ENCODE measurements around the gene STAT6. TPM values are rescaled to one million over a fixed set of nuclear protein-coding genes. Genes with fewer than 3 reads are reported as not detected.

Gene STAT6
- total and polyA plus RNA-seq, 3 experiments from 2014 or later: 82.8 to 265 (median 262) TPM

GRCh38 chr12:57107456-57108155 lies 3.6 kb downstream of the STAT6 start:
- H3K27ac ChIP-seq (ENCODE audit: low read depth, low read length): no peak overlapping the region
- no peak for DNase-seq
- H3K36me3 ChIP-seq (ENCODE audit: insufficient read depth, low read length): peaks cover 42% of the 10 kb centered on the region
- Mint-ChIP-seq H3K4me1 (peaks cover 39 to 63% (median 48%) of the 10 kb centered on the region in 3 donors), H3K27me3 (peaks cover 0 to 9% of the 10 kb centered on the region in 2 donors), H3K27ac (peak overlapping the region in 7 of 8 donors; percentile 35 to 95 (median 71)), H3K9me3 (peaks cover 0 to 4% (median 0%) of the 10 kb centered on the region in 5 donors), H3K36me3 (peaks cover 6 to 71% (median 7%) of the 10 kb centered on the region in 3 donors), H3K4me3 (peak overlapping the region in 6 of 7 donors; percentile 1 to 75 (median 44))
- CTCF ChIA-PET: interaction anchor here (6.2 to 10.8 kb wide), 3 partner anchors 14 to 37 kb away, joined by 63 to 195 read pairs (median 183); partner anchors contain the start of gene NAB2
- H3K9me3 ChIP-seq (ENCODE audit: low read length): no peaks in the 10 kb centered on the region
- H3K4me1 ChIP-seq (ENCODE audit: insufficient read depth, low read length): peaks cover 33% of the 10 kb centered on the region
- POLR2A ChIA-PET: interaction anchor here (1.0 to 1.4 kb wide), 2 partner anchors 10 to 14 kb away, joined by 4 read pairs; no protein-coding TSS in a partner anchor
- no peaks in the 10 kb centered on the region for H3K27me3 ChIP-seq (ENCODE audit: insufficient read depth, low read length, poor library complexity, severe bottlenecking)
- H3K4me3 ChIP-seq (ENCODE audit: low read length): no peak overlapping the region

- Histone ChIP-seq H3K4me3 (ENCODE audit: low read length) (no peak overlapping the region), H3K36me3 (ENCODE audit: insufficient read depth, low read length) (peaks cover 42% of the 10 kb centered on the region), H3K27me3 (ENCODE audit: insufficient read depth, low read length, poor library complexity, severe bottlenecking) (no peaks in the 10 kb centered on the region), H3K4me1 (ENCODE audit: insufficient read depth, low read length) (peaks cover 39% of the 10 kb centered on the region), H3K27ac (ENCODE audit: low read depth, low read length) (no peak overlapping the region), H3K9me3 (ENCODE audit: low read length) (no peaks in the 10 kb centered on the region)
- no peak for DNase-seq
- ChIA-PET CTCF (interaction anchor here (8.2 to 10.8 kb wide), 2 partner anchors 13 to 36 kb away, joined by 183 to 195 read pairs; partner anchors contain the start of gene NAB2), POLR2A (interaction anchor here (0.6 to 1.2 kb wide), 4 partner anchors 12 to 619 kb away, joined by 3 to 7 read pairs (median 4); no protein-coding TSS in a partner anchor)
- peaks cover 35 to 60% (median 48%) of the 10 kb centered on the region in 3 donors for H3K4me1 Mint-ChIP-seq
- peak overlapping the region in 7 of 8 donors; percentile 38 to 95 (median 63) for H3K27ac Mint-ChIP-seq
- peaks cover 0 to 2% of the 10 kb centered on the region in 2 donors for H3K27me3 Mint-ChIP-seq
- peaks cover 6 to 74% (median 7%) of the 10 kb centered on the region in 3 donors for H3K36me3 Mint-ChIP-seq
- peak overlapping the region in 1 of 7 donors; percentile 34 for H3K4me3 Mint-ChIP-seq
- no peaks in the 10 kb centered on the region for H3K9me3 Mint-ChIP-seq
These were observed 5.0 kb downstream of the STAT6 start for GRCh38 chr12:57106021-57106708.

GRCh38 chr12:57105011-57105753 lies 6.0 kb downstream of the STAT6 start:
- no peak overlapping the region for H3K4me3 Mint-ChIP-seq
- POLR2A ChIA-PET: interaction anchor here (1.0 kb wide), 1 partner anchor 11 kb away, joined by 5 read pairs; no protein-coding TSS in a partner anchor
- CTCF ChIA-PET: interaction anchor here (1.0 to 10.8 kb wide), 4 partner anchors 12 to 108 kb away, joined by 3 to 195 read pairs (median 4); partner anchors contain the start of gene NAB2
- peaks cover 6 to 70% (median 7%) of the 10 kb centered on the region in 3 donors for H3K36me3 Mint-ChIP-seq
- Histone ChIP-seq H3K36me3 (ENCODE audit: insufficient read depth, low read length) (peaks cover 44% of the 10 kb centered on the region), H3K4me3 (ENCODE audit: low read length) (no peak overlapping the region), H3K9me3 (ENCODE audit: low read length) (no peaks in the 10 kb centered on the region), H3K27me3 (ENCODE audit: insufficient read depth, low read length, poor library complexity, severe bottlenecking) (no peaks in the 10 kb centered on the region), H3K4me1 (ENCODE audit: insufficient read depth, low read length) (peaks cover 38% of the 10 kb centered on the region), H3K27ac (ENCODE audit: low read depth, low read length) (no peak overlapping the region)
- no peak for DNase-seq
- H3K27me3 Mint-ChIP-seq: no peaks in the 10 kb centered on the region
- no peaks in the 10 kb centered on the region for H3K9me3 Mint-ChIP-seq
- H3K27ac Mint-ChIP-seq: peak overlapping the region in 4 of 8 donors; percentile 26 to 66 (median 57)
- peaks cover 35 to 58% (median 52%) of the 10 kb centered on the region in 3 donors for H3K4me1 Mint-ChIP-seq

- H3K4me1 ChIP-seq (ENCODE audit: insufficient read depth, low read length): peaks cover 30% of the 10 kb centered on the region
These were observed 6.8 kb downstream of the STAT6 start for GRCh38 chr12:57104292-57104910.

GRCh38 chr12:57103856-57104255 lies 7.3 kb downstream of the STAT6 start:
- Histone ChIP-seq H3K9me3 (ENCODE audit: low read length) (no peaks in the 10 kb centered on the region), H3K4me1 (ENCODE audit: insufficient read depth, low read length) (peaks cover 27% of the 10 kb centered on the region), H3K27me3 (ENCODE audit: insufficient read depth, low read length, poor library complexity, severe bottlenecking) (no peaks in the 10 kb centered on the region), H3K4me3 (ENCODE audit: low read length) (no peak overlapping the region), H3K36me3 (ENCODE audit: insufficient read depth, low read length) (peaks cover 56% of the 10 kb centered on the region), H3K27ac (ENCODE audit: low read depth, low read length) (no peak overlapping the region)
- no peak for DNase-seq
- no peaks in the 10 kb centered on the region for H3K27me3 Mint-ChIP-seq
- ChIA-PET CTCF (interaction anchor here (1.4 to 10.8 kb wide), 4 partner anchors 8 to 35 kb away, joined by 5 to 195 read pairs (median 6); partner anchors contain the start of gene NAB2), POLR2A (interaction anchor here (0.5 kb wide), 1 partner anchor 317 kb away, joined by 3 read pairs; no protein-coding TSS in a partner anchor)
- H3K9me3 Mint-ChIP-seq: no peaks in the 10 kb centered on the region
- H3K36me3 Mint-ChIP-seq: peaks cover 6 to 82% (median 7%) of the 10 kb centered on the region in 3 donors
- peak overlapping the region in 4 of 8 donors; percentile 61 to 82 (median 62) for H3K27ac Mint-ChIP-seq
- no peak overlapping the region for H3K4me3 Mint-ChIP-seq
- H3K4me1 Mint-ChIP-seq: peaks cover 25 to 56% (median 40%) of the 10 kb centered on the region in 3 donors

More at GRCh38 chr12:57104292-57104910, 6.8 kb downstream of the STAT6 start:
- Mint-ChIP-seq H3K4me3 (no peak overlapping the region), H3K27ac (peak overlapping the region in 5 of 8 donors; percentile 35 to 82 (median 63)), H3K4me1 (peaks cover 27 to 58% (median 44%) of the 10 kb centered on the region in 3 donors), H3K27me3 (no peaks in the 10 kb centered on the region), H3K9me3 (no peaks in the 10 kb centered on the region), H3K36me3 (peaks cover 6 to 77% (median 7%) of the 10 kb centered on the region in 3 donors)
- Histone ChIP-seq H3K27me3 (ENCODE audit: insufficient read depth, low read length, poor library complexity, severe bottlenecking) (no peaks in the 10 kb centered on the region), H3K27ac (ENCODE audit: low read depth, low read length) (no peak overlapping the region), H3K9me3 (ENCODE audit: low read length) (no peaks in the 10 kb centered on the region), H3K4me3 (ENCODE audit: low read length) (no peak overlapping the region), H3K36me3 (ENCODE audit: insufficient read depth, low read length) (peaks cover 52% of the 10 kb centered on the region)
- CTCF ChIA-PET: interaction anchor here (1.0 to 10.8 kb wide), 6 partner anchors 8 to 109 kb away, joined by 3 to 195 read pairs (median 5); partner anchors contain the start of gene NAB2
- POLR2A ChIA-PET: no interaction called here
- DNase-seq: no peak

GRCh38 chr12:57101892-57102695 lies 9.1 kb downstream of the STAT6 start:
- no peaks in the 10 kb centered on the region for H3K27me3 Mint-ChIP-seq
- ChIA-PET CTCF (interaction anchor here (1.5 to 10.8 kb wide), 3 partner anchors 9 to 10 kb away, joined by 3 to 195 read pairs (median 8); partner anchors contain the start of genes NAB2 and STAT6), POLR2A (interaction anchor here (0.8 kb wide), 2 partner anchors 10 to 414 kb away, joined by 3 to 5 read pairs; partner anchors contain the start of gene PTGES3)
- no peaks in the 10 kb centered on the region for H3K27me3 ChIP-seq (ENCODE audit: insufficient read depth, low read length, poor library complexity, severe bottlenecking)
- no peak for DNase-seq
- no peak overlapping the region for H3K4me3 ChIP-seq (ENCODE audit: low read length)
- H3K4me3 Mint-ChIP-seq: peak overlapping the region in 3 of 7 donors; percentile 2 to 48 (median 35)
- H3K27ac ChIP-seq (ENCODE audit: low read depth, low read length): peak overlapping the region; percentile 12
- no peaks in the 10 kb centered on the region for H3K9me3 ChIP-seq (ENCODE audit: low read length)
- H3K9me3 Mint-ChIP-seq: no peaks in the 10 kb centered on the region
- H3K27ac Mint-ChIP-seq: peak overlapping the region; percentile 43 to 94 (median 86)
- peaks cover 64% of the 10 kb centered on the region for H3K36me3 ChIP-seq (ENCODE audit: insufficient read depth, low read length)
- H3K4me1 Mint-ChIP-seq: peaks cover 14 to 39% (median 23%) of the 10 kb centered on the region in 3 donors
- H3K4me1 ChIP-seq (ENCODE audit: insufficient read depth, low read length): peaks cover 11% of the 10 kb centered on the region
- peaks cover 4 to 83% (median 8%) of the 10 kb centered on the region in 3 donors for H3K36me3 Mint-ChIP-seq

All from CD8-positive, alpha-beta memory T cell (primary cell).